ENCODE measurements around the gene DCTN4. TPM values are rescaled to one million over a fixed set of nuclear protein-coding genes. Genes with fewer than 3 reads are reported as not detected.

DCTN4 gene
- total and polyA plus RNA-seq, 9 of the 15 experiments (the other 6 are each of a cell fraction or from before 2014, with no cell fraction given) = 20.4 to 64.9 (median 49.9) TPM

- TF ChIP-seq AFF1 (IDR thresholded peaks at IDR 0.05; ENCODE audit: low read depth in 1 of 2, partially characterized antibody in 2 of 2) (peak; percentile 47 to 93), HMGN3 (IDR thresholded peaks at IDR 0.05; ENCODE audit: borderline replicate concordance, extremely low read depth, insufficient read length, low read depth, low read length) (no peak), KLF1 (tag; IDR thresholded peaks at IDR 0.05) (no peak), ATF4 (CRISPR knock-in tag; IDR thresholded peaks at IDR 0.05) (no peak), ARNT (IDR thresholded peaks at IDR 0.05) (no peak; a peak in 1 of 4 replicates), SNRNP70 (optimal IDR thresholded peaks at IDR 0.05; ENCODE audit: low read depth, low read length) (no peak), ZKSCAN8 (CRISPR knock-in tag; IDR thresholded peaks at IDR 0.05) (no peak), PCBP1 (IDR thresholded peaks at IDR 0.05; ENCODE audit: low read depth, low read length, poor library complexity, severe bottlenecking) (no peak), NFIX (CRISPR knock-in tag; IDR thresholded peaks at IDR 0.05; ENCODE audit: low read depth) (no peak), LEF1 (IDR thresholded peaks at IDR 0.05) (peak; percentile 13; the same call in 1 of the 2 replicates), WHSC1 (IDR thresholded peaks at IDR 0.05; ENCODE audit: low read length) (no peak), ZNF740 (CRISPR knock-in tag; IDR thresholded peaks at IDR 0.05) (no peak), ZNF740 (tag; IDR thresholded peaks at IDR 0.05) (no peak), HEY1 (CRISPR knock-in tag; IDR thresholded peaks at IDR 0.05; ENCODE audit: borderline replicate concordance) (no peak), SNAPC5 (CRISPR knock-in tag; IDR thresholded peaks at IDR 0.05) (no peak), SRSF9 (IDR thresholded peaks at IDR 0.05; ENCODE audit: borderline replicate concordance, low read depth, low read length) (no peak), ZNF444 (CRISPR knock-in tag; IDR thresholded peaks at IDR 0.05) (no peak), HES1 (IDR thresholded peaks at IDR 0.05; ENCODE audit: low read depth) (no peak), RBM14 (IDR thresholded peaks at IDR 0.05; ENCODE audit: borderline replicate concordance, insufficient read depth, low read depth, low read length) (no peak), HNRNPLL (IDR thresholded peaks at IDR 0.05; ENCODE audit: low read depth, low read length, poor library complexity, severe bottlenecking) (no peak), HDAC2 (IDR thresholded peaks at IDR 0.05) (no peak; the same call in 1 of the 2 replicates)
Measured at GRCh38 chr5:150801117-150801927, 42.5 kb upstream of the DCTN4 start (continued).
